Measurements from ENCODE around the gene ZNF75A. TPM values are rescaled to one million over a fixed set of nuclear protein-coding genes. Genes with fewer than 3 reads are reported as not detected.

Gene ZNF75A
- 17.4 and 17.9 TPM in 2 replicates for total RNA-seq

GRCh38 chr16:3305109-3306068 lies at the start of gene ZNF75A, which contains the start of gene TIGD7:
Gene ZNF75A (plus strand): TSS chr16:3305497. CDS start chr16:3308429, 2,932 bp downstream.
Gene TIGD7 (minus strand): TSS chr16:3305430. CDS start chr16:3300614, 4,816 bp downstream.

GRCh38 chr16:3256146-3256865 lies 49.0 kb upstream of the ZNF75A start, which contains the start of gene MEFV:
Gene MEFV (minus strand): TSS chr16:3256633. CDS start chr16:3256587, 46 bp downstream.

GRCh38 chr16:3282730-3283542 lies 22.4 kb upstream of the ZNF75A start, which contains the start of gene ZNF263:
Gene ZNF263 (plus strand): TSS chr16:3283491. CDS start chr16:3283819, 328 bp downstream.

GRCh38 chr16:3355589-3355988 lies 50.3 kb downstream of the ZNF75A start, which contains the start of gene OR2C1:
Gene OR2C1 (plus strand): TSS chr16:3355889. CDS start chr16:3355941, 52 bp downstream.

Other genes with a start within 250 kb of the ZNF75A start
- gene IL32, start 239.9 kb upstream of the ZNF75A start, total RNA-seq: 4.0 and 6.3 TPM in 2 replicates
- not detected in 2 replicates for gene ZSCAN10, start 206.2 kb upstream of the ZNF75A start, total RNA-seq
- gene ZNF205, start 192.9 kb upstream of the ZNF75A start, total RNA-seq: 12.4 and 16.0 TPM in 2 replicates
- gene ZNF213, start 170.5 kb upstream of the ZNF75A start, total RNA-seq: 11.6 and 15.3 TPM in 2 replicates
- gene OR1F1, start 117.3 kb upstream of the ZNF75A start, total RNA-seq: 0.07 TPM in 1 of 2 replicates, not detected in the other
- gene ZNF200, start 70.3 kb upstream of the ZNF75A start, total RNA-seq: 5.9 and 6.3 TPM in 2 replicates
- gene MEFV, start 48.9 kb upstream of the ZNF75A start, total RNA-seq: 0.07 and 0.10 TPM in 2 replicates
- 41.4 and 46.5 TPM in 2 replicates for gene ZNF263, start 22.0 kb upstream of the ZNF75A start, total RNA-seq
- gene TIGD7, start 67 bp upstream of the ZNF75A start, total RNA-seq: 6.8 TPM in 2 replicates
- gene OR2C1, start 50.4 kb downstream of the ZNF75A start, total RNA-seq: 0.26 TPM in 1 of 2 replicates, not detected in the other
- 10.8 and 10.9 TPM in 2 replicates for gene ZSCAN32, start 95.5 kb downstream of the ZNF75A start, total RNA-seq
- gene ZNF174, start 95.7 kb downstream of the ZNF75A start, total RNA-seq: 6.1 and 6.3 TPM in 2 replicates
- 1.9 and 2.1 TPM in 2 replicates for gene ZNF597, start 138.0 kb downstream of the ZNF75A start, total RNA-seq
- gene NAA60, start 138.2 kb downstream of the ZNF75A start, total RNA-seq: 16.6 and 17.7 TPM in 2 replicates
- gene C16orf90, start 190.0 kb downstream of the ZNF75A start, total RNA-seq: not detected in 2 replicates
- gene CLUAP1, start 195.5 kb downstream of the ZNF75A start, total RNA-seq: 16.4 and 16.9 TPM in 2 replicates